Measurements from ENCODE around the gene PLPPR5. TPM values are rescaled to one million over a fixed set of nuclear protein-coding genes. Genes with fewer than 3 reads are reported as not detected.
A peak's percentile ranks its signal among the peaks of the same experiment; 100 is the strongest.

The PLPPR5 gene
- total RNA-seq, 1 experiment from 2014 or later: not detected

DNA sequence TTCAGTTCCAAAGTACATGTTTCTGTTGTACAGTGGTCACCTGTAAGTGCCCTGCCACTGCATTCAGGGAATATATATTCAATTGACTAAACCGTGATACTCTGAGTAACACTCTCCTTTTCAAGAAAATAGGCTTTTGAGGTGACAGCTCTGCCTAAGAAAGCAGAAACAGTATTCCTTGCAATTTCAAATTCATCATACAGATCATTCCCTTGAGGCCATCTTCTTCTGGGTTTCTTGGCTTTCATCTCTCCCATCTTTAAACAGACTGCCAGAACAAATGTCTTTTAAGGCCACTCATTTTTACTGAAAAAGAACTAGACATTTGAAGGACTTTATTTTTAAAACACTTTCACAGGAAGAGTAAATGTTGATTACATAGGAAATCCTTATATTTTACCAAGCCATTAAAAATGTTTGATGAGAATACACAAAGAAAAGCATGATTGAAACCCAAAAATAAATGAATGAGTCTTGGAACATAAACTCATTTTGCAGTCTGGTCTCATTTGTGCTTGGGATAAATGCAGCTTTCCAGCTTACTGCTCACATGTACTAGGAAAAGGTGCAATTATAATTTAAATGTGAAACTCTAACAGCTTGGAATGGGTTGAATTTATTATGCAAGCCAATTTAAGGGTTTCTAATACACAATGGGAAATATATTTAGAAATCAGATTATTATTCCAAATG lies 34.7 kb downstream of the PLPPR5 start:
- no peak for DNase-seq (ENCODE audit: low read depth)

- no peak for DNase-seq (ENCODE audit: low read depth)
Observed at GRCh38 chr1:98967122-98967521, 37.5 kb downstream of the PLPPR5 start.

DNA sequence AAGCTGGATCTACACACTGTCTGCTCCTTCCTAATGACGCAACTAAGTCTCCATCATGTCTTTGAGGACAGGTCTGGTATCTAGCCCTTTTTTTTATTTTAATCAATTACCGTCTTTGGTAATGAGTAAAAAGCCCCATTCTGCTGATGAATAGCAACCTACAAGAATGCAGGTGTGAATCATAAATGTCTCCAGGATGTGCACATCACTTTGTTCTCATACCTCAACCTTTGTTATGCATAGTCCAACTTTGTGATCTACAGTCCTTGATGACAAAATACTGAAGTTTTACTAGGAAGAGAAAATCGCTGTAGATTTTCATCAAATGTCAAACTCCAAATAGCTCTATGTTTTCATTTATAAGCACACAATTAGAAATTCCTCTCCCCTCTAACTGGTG lies 39.3 kb downstream of the PLPPR5 start:
- no peak for DNase-seq (ENCODE audit: low read depth)

GRCh38 chr1:98964198-98964597 lies 40.5 kb downstream of the PLPPR5 start:
- no peak for DNase-seq (ENCODE audit: low read depth)

GRCh38 chr1:98963064-98963758 lies 41.5 kb downstream of the PLPPR5 start:
- peak; percentile 14 for DNase-seq (ENCODE audit: low read depth)

DNA sequence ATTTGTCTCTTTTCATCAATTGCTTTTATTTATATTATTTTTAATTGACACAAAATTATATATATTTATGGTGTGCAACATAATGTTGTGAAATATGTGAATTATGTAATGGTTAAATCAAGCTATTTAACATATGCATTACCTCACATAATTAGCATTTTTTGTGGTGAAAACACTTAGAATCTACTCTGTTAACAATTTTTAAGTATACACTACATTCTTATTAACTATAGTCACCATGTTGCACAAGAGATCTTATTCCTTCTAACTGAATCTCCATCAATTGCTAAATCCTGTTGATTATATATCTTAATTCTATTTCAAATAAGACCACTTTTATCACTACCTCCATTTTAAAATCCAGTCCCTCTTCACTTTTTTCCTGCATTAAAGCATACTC lies 42.5 kb downstream of the PLPPR5 start:
- DNase-seq (ENCODE audit: low read depth): no peak

- DNase-seq (ENCODE audit: low read depth): no peak
Observed at GRCh38 chr1:98949621-98950020, 55.0 kb downstream of the PLPPR5 start.

GRCh38 chr1:98949166-98949565 lies 55.5 kb downstream of the PLPPR5 start:
- DNase-seq (ENCODE audit: low read depth): no peak

- no peak for DNase-seq (ENCODE audit: low read depth)
Observed at GRCh38 chr1:98947071-98947470, 57.6 kb downstream of the PLPPR5 start.

DNA sequence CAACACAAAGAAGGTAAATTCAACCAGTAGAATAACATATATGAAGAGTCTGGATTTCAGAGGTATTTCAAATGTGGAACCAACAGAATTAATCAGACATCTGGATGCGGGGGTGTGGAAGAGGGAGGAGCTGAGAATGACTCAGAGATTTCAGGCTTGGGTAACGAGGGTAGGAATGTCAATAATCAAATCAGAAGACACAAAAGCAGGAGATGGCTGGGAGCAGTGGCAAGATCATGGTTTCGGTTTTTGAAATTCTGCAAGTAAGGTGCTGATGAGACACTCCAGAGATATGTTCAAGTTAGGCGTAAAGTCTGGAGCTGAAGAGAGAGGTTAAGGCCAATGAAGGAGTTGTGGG lies 64.0 kb downstream of the PLPPR5 start:
- peak; percentile 45 for DNase-seq (ENCODE audit: low read depth)

- DNase-seq (ENCODE audit: low read depth): no peak
Observed at GRCh38 chr1:98940069-98940721, 64.5 kb downstream of the PLPPR5 start.

- DNase-seq (ENCODE audit: low read depth): no peak
Observed at GRCh38 chr1:98939471-98939870, 65.2 kb downstream of the PLPPR5 start.

DNA sequence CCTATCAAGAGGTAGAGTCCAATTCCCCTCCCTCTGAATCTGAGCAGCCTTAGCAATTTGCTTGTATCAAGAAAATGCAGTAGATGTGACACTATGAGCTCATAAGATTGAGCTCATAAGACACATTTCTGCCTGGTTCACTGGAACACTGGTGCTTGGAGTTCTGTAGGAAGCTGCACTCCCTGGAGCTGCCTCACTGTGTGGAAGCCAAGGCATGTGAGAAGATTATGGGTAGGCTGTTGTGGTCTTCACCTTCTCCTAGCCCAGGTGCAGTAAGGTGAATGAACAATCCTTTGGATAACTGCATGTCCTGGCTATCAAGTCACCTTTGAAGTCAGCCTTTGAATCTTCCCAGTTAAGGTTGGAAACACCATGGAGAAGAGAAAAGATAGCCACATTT lies 67.3 kb downstream of the PLPPR5 start:
- no peak for DNase-seq (ENCODE audit: low read depth)

DNA sequence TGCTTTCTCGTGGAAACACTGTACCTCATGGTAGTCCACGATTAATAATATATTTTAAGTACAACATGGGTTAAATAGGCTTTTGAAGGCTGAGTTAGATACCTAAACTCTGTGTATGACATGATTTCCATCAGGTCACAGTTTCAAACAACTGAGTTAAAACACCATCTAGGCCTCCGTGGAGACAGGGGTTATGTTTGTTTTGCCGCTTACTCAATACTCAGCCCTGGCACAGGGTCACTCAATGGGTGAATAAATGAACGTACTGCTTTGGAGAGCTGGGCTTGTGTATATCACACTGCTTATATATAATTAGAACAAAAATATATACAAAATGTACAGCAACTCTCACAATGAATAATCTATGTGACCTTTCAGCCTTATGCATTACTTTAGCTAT lies 72.5 kb downstream of the PLPPR5 start:
- DNase-seq (ENCODE audit: low read depth): no peak

DNA sequence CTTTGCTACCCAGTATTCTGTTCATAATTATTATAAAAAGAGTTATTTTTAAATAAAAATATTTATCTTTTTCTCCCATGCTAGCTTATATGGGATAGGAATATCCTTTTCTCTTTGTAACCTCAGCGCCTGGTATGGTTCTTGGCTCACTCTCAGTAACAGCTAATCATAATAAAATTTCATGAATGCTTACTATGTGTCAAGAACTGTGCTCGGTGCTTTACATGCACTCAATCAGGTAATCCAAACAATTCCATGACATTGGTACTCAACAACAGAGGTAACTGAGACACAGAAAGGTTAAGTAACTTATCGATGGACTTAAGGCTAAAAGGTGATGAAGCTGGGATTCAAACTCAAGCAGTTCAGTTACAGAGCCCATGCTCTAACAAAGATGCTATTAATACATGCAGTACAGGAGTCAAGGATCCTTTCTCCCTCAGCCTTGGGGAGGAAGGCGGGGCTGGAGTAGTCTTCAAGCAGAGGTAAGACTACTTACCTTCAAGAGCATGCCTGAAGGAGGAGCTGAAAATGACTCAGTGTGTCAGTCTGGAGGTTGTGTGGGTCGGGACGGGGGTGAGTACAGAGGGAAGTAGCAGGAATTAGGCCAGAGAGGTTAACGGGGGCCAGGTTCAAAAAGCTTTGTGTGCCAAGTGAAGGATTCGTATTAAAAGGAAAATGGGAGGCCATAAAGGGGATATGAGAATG lies 73.4 kb downstream of the PLPPR5 start:
- no peak for DNase-seq (ENCODE audit: low read depth)

GRCh38 chr1:98929437-98929836 lies 75.2 kb downstream of the PLPPR5 start:
- no peak for DNase-seq (ENCODE audit: low read depth)

GRCh38 chr1:98926597-98926996 lies 78.1 kb downstream of the PLPPR5 start:
- no peak for DNase-seq (ENCODE audit: low read depth)

DNA sequence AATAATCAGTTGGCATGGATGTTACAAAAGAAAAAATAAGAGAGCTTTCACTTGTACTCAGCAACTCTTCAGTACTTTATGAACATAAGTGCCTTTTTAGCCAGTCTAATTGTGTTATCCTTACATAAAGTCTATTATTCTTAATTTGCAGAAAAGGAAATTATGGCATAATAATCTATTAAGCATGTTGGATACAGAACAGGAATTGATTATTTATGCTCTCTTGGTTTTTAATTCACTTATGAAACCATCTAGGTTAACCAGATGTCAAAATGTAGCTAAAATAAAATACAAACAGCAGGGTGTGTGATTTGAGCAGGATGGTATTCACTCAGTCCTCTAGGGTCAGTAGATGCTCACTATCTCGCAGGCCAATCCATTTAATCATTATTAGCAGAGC lies 79.7 kb downstream of the PLPPR5 start:
- no peak for DNase-seq (ENCODE audit: low read depth)

- DNase-seq (ENCODE audit: low read depth): no peak
Observed at GRCh38 chr1:98923667-98924066, 81.0 kb downstream of the PLPPR5 start.

GRCh38 chr1:98921817-98922216 lies 82.8 kb downstream of the PLPPR5 start:
- DNase-seq (ENCODE audit: low read depth): no peak

DNA sequence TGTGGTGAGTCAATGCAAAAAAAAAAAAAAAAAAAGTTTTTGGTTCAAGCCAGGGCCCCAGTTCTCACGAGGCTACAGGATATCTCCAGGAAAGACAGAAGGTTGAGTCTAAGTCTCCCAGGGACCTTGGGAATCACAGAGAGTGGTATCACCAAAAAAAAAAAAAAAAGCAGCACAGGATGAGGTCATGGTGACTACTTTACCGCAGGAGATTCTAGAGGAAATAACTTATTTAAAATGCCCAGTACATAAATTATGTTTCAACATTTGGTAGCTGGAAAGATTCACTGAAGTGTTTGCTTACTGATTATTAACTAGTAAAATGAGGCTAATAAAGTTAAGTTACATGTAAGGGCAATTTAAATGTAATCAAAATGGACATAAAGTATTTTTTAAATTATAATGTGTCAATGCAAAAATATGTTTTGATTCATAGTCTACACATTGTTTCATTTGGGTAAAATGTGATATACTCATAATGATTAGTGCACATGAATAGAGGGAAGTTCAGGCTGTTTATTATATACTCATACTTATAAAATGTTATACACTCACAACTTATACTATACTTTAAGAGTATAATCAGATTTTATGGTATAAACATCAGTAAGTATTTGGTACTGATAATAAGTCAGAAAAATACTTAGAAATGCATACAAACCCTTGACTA lies 84.1 kb downstream of the PLPPR5 start:
- peak; percentile 91 for DNase-seq (ENCODE audit: low read depth)

DNA sequence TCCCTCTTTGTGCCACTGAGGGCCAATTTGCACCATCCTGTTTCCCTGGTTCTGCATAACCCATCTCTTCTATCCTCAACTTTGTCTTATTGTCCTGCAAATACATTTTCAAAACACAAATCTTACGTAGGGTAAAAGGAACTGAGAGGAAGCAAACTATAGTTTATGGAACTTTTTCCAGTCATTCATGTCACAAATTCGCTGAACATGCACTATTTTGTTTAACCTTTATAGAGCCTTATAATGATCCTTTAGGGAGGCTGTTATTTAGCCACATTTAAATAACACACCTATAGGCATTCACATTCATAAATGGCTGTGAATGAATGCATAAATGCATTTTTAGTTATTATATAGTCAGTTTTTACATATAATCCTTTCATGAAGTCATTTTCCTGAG lies 85.0 kb downstream of the PLPPR5 start:
- no peak for DNase-seq (ENCODE audit: low read depth)

Data from LHCN-M2 (cell line).